ENCODE measurements around the gene MOGAT3. TPM values are rescaled to one million over a fixed set of nuclear protein-coding genes. Genes with fewer than 3 reads are reported as not detected.

Gene MOGAT3, protein sequence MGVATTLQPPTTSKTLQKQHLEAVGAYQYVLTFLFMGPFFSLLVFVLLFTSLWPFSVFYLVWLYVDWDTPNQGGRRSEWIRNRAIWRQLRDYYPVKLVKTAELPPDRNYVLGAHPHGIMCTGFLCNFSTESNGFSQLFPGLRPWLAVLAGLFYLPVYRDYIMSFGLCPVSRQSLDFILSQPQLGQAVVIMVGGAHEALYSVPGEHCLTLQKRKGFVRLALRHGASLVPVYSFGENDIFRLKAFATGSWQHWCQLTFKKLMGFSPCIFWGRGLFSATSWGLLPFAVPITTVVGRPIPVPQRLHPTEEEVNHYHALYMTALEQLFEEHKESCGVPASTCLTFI
- not detected for total RNA-seq

DNA sequence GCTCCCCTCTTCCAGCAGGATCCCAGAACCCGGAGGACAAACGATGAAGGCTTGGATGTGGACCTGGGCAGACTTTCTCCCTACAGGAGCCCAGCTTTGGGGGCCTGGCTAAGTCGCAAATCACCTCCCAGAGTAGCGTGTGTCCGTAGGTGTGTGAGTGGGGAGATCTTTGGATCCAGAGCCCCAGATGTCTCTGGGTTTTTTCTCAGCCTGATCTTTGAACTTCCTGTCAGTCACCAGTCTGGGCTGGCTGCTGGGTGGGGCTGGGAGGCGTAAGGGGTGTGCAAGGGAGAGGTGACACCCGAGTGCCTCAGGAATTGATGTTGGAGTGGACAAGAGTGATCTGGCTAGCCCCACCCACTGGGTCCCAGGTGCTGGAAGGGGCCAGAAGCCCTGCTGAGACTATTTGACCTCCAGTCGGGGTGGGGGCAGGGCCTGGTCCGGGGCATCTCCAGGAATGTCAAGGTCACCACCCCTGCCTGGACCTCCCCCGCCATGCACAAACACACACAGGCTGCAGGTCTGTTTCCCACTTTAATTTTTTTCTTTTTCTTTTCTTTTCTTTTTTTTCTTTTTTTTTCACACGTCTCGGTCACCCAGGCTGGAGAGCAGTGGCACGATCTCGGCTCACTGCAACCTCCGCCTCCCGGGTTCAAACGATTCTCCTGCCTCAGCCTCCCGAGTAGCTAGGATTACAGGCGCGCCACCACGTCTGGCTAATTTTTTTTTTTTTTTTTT is at the start of gene MOGAT3:
TSS of gene MOGAT3 (minus strand) at position 175 of the 738 bp plus-strand sequence. CDS start 182 bp downstream, outside the sequence.
- no peak for DNase-seq (ENCODE audit: low spot score)
- H3K27me3 ChIP-seq, result peaks cover 12 to 15% of the 10 kb centered on the region in 2 donors
- TF ChIP-seq, protein P1, sequence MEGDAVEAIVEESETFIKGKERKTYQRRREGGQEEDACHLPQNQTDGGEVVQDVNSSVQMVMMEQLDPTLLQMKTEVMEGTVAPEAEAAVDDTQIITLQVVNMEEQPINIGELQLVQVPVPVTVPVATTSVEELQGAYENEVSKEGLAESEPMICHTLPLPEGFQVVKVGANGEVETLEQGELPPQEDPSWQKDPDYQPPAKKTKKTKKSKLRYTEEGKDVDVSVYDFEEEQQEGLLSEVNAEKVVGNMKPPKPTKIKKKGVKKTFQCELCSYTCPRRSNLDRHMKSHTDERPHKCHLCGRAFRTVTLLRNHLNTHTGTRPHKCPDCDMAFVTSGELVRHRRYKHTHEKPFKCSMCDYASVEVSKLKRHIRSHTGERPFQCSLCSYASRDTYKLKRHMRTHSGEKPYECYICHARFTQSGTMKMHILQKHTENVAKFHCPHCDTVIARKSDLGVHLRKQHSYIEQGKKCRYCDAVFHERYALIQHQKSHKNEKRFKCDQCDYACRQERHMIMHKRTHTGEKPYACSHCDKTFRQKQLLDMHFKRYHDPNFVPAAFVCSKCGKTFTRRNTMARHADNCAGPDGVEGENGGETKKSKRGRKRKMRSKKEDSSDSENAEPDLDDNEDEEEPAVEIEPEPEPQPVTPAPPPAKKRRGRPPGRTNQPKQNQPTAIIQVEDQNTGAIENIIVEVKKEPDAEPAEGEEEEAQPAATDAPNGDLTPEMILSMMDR (IDR thresholded peaks at IDR 0.05), result no peak
- peaks cover 1% of the 10 kb centered on the region for H3K36me3 ChIP-seq
- peak within 1 kb of the TSS in 1 of 2 donors; percentile 13 for H3K4me3 ChIP-seq
- H3K27ac ChIP-seq, result no peak within 1 kb of the TSS
- H3K9me3 ChIP-seq, result no peaks in the 10 kb centered on the region
- H3K4me1 ChIP-seq, result peaks cover 0 to 9% of the 10 kb centered on the region in 2 donors

DNA sequence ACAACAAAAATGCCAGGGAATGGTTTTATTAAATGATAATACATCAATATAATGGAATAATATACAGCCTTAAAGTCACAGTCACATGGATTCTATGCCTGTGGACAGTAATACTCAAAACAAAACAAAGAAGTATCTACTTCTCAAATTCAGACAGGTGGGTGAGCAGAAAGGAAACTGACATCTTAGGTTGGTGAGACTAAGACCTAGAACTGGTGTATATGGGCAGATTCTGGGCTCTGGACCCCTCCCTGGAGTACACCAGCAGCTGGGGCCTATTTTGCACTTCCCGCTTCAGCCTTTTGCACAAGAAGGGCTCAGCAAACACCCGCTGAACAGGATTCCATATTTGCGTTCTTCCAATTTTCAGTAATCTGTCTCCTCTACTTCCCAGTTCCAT is 49.5 kb upstream of the MOGAT3 start:
- no peak for DNase-seq (ENCODE audit: low spot score)
- Histone ChIP-seq H3K27me3 (no peaks in the 10 kb centered on the region), H3K36me3 (no peaks in the 10 kb centered on the region), H3K27ac (no peak overlapping the region), H3K9me3 (no peaks in the 10 kb centered on the region), H3K4me1 (peaks cover 0 to 33% of the 10 kb centered on the region in 2 donors), H3K4me3 (no peak overlapping the region)
- TF ChIP-seq, protein P1 (IDR thresholded peaks at IDR 0.05), result no peak

DNA sequence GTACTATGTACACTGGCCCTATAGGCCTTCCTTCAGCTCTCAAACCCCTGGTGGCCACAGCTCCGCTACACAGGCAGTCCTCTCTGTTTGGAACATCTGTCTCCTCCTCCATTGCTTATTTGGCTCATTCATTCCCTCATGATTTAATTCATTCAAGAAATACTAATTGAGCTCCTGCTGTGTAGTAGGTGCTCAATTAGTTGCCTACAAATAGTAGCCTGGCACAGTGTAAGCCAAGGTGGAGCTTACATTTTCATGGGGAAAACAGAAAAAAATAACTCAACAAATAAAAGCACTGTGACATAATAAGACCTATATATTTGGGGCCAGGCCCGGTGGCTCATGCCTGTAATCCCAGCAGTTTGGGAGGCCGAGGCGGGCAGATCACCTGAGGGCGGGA is 47.4 kb upstream of the MOGAT3 start:
- Histone ChIP-seq H3K36me3 (no peaks in the 10 kb centered on the region), H3K4me1 (peaks cover 0 to 48% of the 10 kb centered on the region in 2 donors), H3K9me3 (no peaks in the 10 kb centered on the region), H3K27ac (no peak overlapping the region), H3K27me3 (no peaks in the 10 kb centered on the region), H3K4me3 (no peak overlapping the region)
- TF ChIP-seq, protein P1 (IDR thresholded peaks at IDR 0.05), result no peak
- no peak for DNase-seq (ENCODE audit: low spot score)

DNA sequence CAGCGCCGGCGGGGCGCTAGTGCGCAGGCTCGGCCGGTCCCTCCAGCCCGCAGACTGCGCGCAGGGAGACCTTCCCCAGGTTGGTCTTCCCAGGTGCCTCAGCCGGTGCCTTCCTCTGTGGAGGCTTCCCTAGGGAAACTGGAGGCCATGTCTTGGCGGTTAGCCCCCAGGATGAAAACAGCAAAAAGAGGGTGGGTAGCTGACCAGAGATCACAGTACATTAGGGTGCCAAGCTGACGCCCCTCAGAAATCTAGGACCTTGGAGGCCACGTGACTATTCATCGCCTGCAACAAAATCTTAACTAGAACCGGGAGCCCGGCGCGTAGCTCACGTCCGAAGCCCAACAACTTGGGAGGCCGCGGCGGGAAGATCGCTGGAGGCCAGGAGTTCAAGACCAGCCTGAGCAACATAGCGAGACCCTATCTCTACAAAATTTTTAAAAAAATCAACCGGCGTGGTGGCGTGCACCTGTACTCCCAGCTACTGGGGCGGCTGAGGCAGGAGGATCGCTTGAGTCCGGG is 44.4 kb upstream of the MOGAT3 start:
- Histone ChIP-seq H3K4me1 (peaks cover 0 to 55% of the 10 kb centered on the region in 2 donors), H3K27me3 (no peaks in the 10 kb centered on the region), H3K9me3 (no peaks in the 10 kb centered on the region), H3K36me3 (peaks cover 8% of the 10 kb centered on the region), H3K4me3 (peak overlapping the region; percentile 73 to 79), H3K27ac (peak overlapping the region; percentile 96 to 98)
- no peak for DNase-seq (ENCODE audit: low spot score)
- TF ChIP-seq, protein P1 (IDR thresholded peaks at IDR 0.05), result no peak

DNA sequence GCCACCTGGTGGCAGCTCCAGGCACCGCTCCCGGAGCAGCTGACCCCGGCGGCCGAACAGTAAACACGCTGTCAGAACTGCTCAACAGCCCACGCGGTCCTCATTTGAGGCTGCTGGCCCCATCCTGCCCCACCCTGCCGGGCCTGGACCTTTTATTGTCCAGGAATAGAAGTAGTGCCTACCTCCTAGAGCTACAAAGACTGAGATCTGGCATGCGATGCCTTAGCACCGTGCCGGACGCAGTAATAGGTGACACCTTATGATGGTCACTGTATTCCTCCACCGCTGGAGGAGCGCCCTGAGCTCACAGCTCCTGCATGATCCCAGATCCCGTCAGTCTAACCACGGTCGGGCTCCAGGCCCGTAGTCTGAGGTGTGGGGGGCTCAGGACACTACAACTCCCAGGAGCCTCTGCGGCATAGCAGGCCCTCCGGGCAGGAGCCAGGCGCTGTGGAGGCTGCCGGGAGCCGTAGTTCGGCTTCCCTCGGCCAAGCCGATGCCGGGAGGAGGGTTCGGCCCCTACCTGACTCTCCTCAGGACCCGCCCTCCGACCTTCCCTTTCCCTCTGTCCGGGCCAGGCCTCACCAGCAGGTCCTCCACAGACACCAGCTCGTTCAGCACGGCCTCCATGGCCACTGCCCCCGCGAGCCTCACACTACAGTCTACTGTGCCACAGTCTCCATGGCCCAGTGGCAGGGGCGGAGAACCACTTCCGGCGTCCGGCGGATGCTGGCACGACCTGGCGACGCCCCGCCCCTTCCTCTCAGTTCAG is 43.7 kb upstream of the MOGAT3 start, which contains the start of gene FIS1:
TSS of gene FIS1 (minus strand) at position 707 of the 772 bp plus-strand sequence. CDS start at position 630, 77 bp downstream.
- H3K4me1 ChIP-seq, result peaks cover 0 to 56% of the 10 kb centered on the region in 2 donors
- no peaks in the 10 kb centered on the region for H3K9me3 ChIP-seq
- peak within 1 kb of the TSS; percentile 96 to 98 for H3K27ac ChIP-seq
- H3K27me3 ChIP-seq, result no peaks in the 10 kb centered on the region
- DNase-seq (ENCODE audit: low spot score), result peak; percentile 90
- peaks cover 15% of the 10 kb centered on the region for H3K36me3 ChIP-seq
- H3K4me3 ChIP-seq, result peak within 1 kb of the TSS; percentile 73 to 79
- TF ChIP-seq, protein P1 (IDR thresholded peaks at IDR 0.05), result peak; percentile 92 to 94

Data from right atrium auricular region (tissue), 2 donors.